ENCODE measurements around the gene TPRKB.
"Not testable (repeated sequence)": the region's sequence is repeated elsewhere in the genome, so short reads cannot be mapped to it uniquely, and the experiment has no call there.

The TPRKB gene

DNA sequence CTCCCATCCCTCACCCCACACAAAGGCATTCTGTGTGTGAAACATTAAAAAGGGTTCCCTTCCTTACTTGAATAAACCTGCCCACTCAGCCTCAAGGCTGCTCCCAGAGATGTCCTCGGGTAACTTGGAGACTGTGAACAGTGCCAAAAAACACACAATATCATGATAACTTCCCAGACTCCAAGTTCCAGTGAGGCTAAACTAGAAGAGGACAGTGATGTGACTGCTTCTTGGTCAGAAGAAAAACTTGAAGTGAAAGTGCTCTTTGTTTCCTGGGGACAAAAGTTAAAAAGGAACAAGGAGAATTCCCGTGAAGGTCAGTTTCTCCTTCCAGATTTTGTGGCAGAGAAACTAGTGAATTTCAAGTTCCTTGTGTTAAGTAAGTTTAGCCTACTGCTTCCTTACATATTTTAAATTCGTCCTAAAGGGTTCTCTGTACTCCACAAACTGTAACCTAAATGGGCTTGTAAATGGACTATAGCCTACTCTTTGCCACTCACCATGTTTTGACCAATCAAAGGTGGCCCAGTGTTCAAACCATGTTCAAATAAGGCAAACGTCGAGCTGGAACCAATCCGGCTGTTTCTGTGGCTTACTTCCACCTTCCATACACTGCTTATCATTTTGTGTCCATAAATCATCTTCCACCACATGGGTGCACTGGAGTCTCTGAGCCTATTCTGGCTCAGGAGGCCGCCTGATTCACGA, 20.4 kb downstream of the TPRKB start:
- H3K27me3 Mint-ChIP-seq, result peaks cover 6% of the 10 kb centered on the region
- H3K27ac Mint-ChIP-seq, result no peak overlapping the region

DNA sequence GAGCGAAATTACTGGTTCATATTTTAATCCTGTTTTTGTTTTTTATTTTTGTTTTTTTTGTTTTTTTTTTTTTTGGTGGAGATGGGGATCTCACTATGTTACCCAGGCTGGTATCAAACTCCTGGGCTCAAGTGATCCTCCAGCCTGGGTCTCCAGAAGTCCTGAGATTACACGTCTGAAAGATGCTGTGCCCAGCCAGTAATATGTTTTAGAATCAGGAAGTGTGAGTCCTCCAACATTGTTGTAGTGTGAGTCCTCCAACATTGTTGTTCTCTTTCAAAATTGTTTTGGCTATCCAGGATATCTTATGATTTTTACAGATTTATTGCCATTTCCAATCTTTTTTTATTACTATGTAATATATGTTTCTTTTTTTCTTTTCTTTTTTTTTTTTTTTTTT, 23.1 kb downstream of the TPRKB start:
- peaks cover 6% of the 10 kb centered on the region for H3K27me3 Mint-ChIP-seq
- peaks cover 6% of the 10 kb centered on the region for H3K9me3 Mint-ChIP-seq
- no peaks in the 10 kb centered on the region for H3K4me1 Mint-ChIP-seq

More for the DNA sequence above, 20.4 kb downstream of the TPRKB start:
- Mint-ChIP-seq H3K9me3 (peaks cover 6% of the 10 kb centered on the region), H3K36me3 (peaks cover 6% of the 10 kb centered on the region), H3K4me3 (no peak overlapping the region), H3K4me1 (no peaks in the 10 kb centered on the region)

DNA sequence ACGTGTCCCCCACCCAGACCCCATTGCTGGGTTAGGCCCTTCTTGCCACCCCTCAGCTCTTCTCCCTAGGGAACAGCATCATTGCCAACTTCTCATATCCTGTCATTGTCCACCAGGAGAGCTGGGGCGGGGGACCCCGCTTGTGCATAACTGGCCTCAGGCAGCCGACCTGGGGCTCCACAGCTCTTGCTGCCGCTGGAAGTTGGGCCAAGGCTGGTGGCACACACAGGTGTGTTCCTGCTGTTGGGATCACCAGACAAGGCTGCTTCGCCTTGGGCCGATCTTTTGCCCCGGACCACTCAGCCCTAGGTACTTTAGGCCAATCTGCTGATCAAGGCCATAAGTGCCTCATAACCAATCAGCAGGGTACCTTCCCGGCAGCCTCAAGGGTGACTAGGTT, 28.6 kb downstream of the TPRKB start:
- peaks cover 2% of the 10 kb centered on the region for H3K9me3 Mint-ChIP-seq
- H3K36me3 Mint-ChIP-seq, result peaks cover under 1% of the 10 kb centered on the region
- H3K27ac Mint-ChIP-seq, result no peak overlapping the region
- H3K4me3 Mint-ChIP-seq, result no peak overlapping the region
- peaks cover 3% of the 10 kb centered on the region for H3K27me3 Mint-ChIP-seq
- no peaks in the 10 kb centered on the region for H3K4me1 Mint-ChIP-seq

More for the DNA sequence above, 23.1 kb downstream of the TPRKB start:
- H3K36me3 Mint-ChIP-seq, result peaks cover 6% of the 10 kb centered on the region
- no peak overlapping the region for H3K4me3 Mint-ChIP-seq
- no peak overlapping the region for H3K27ac Mint-ChIP-seq

DNA sequence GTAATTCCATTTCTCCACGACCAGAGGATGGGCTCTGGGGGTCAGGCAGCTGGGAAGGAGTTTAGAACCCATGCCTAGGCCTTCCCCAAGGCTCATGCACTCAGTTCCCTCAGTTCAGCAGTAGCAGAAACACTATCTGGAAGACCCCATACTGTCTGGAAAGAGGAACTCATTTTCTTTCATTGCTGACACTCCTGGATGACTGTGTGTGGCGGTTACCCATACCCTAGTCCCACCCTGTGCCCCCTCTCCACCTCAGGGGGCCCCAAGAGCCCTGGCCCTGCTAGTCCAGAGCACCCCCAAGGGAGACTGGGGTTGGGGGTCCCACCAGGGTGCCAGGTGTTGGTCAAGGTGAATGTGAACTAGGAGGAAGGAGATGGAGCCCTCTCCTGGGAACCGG, 29.5 kb downstream of the TPRKB start:
- no peaks in the 10 kb centered on the region for H3K4me1 Mint-ChIP-seq
- no peaks in the 10 kb centered on the region for H3K36me3 Mint-ChIP-seq
- no peak overlapping the region for H3K4me3 Mint-ChIP-seq
- H3K9me3 Mint-ChIP-seq, result no peaks in the 10 kb centered on the region
- H3K27ac Mint-ChIP-seq, result no peak overlapping the region
- H3K27me3 Mint-ChIP-seq, result peaks cover 3% of the 10 kb centered on the region

DNA sequence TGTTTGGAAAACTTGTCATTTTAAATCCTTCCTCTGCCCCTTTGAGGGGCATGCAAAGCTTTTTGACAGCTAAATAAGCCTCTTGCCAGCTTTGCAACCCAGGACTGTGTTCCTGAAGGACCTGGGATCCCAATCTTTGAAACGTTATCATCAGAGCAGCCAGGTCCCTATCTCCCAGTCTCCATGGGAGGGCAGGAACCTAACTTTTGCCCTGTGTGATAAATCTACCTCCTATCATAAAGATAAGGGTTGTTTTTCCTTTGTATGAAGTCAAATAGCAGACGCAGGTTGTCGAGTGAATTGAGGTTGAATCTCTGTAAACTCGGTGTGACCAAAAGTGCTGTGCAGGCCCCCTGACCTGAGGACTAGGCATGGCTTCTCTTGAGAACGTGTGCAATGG, 30.1 kb downstream of the TPRKB start:
- Mint-ChIP-seq H3K27me3 (peaks cover 2% of the 10 kb centered on the region), H3K4me3 (no peak overlapping the region), H3K36me3 (no peaks in the 10 kb centered on the region), H3K4me1 (no peaks in the 10 kb centered on the region), H3K27ac (no peak overlapping the region), H3K9me3 (no peaks in the 10 kb centered on the region)

DNA sequence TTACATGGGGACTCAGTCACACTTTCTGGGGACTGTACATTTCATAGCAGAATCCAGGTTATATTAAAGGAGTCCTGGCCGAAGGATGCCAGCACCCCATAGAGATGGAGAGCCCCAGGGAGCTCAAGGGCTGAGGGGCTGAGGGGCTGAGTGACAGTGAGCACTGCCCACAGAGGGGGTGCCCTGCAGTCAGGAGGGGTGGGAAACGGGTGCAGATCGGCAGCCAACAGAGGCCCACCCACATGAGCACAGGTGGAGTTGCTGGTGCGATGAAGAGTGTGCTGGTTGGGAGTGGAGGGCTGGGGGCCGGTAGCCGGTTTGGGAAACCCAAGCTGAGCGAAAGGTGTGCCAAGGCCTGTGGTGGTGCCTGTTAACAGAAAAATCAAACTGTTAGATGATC, 32.1 kb downstream of the TPRKB start:
- Mint-ChIP-seq H3K4me1 (no peaks in the 10 kb centered on the region), H3K36me3 (no peaks in the 10 kb centered on the region), H3K9me3 (no peaks in the 10 kb centered on the region), H3K4me3 (no peak overlapping the region), H3K27me3 (peaks cover 6% of the 10 kb centered on the region), H3K27ac (no peak overlapping the region)

DNA sequence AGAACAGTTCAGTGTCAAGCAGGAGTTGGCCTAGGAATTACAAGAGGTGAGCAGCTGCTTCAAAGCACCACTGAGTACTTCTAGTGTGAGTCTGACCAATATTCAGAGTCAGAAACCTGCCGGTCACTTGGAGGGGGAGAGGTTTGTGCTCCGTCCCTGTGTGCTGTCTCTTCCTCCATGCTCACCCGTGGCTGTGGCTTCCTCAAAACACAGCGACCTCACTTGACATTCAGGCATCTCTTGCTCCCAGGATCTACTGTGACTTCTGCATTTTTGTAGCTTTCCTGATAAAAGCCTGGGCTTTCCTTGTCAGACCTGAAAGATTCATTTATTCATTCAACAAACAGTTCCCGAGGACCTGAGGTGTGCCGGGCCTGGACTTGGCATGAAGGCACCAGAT, 32.9 kb downstream of the TPRKB start:
- Mint-ChIP-seq H3K27ac (no peak overlapping the region), H3K4me3 (no peak overlapping the region), H3K27me3 (peaks cover 6% of the 10 kb centered on the region), H3K36me3 (no peaks in the 10 kb centered on the region), H3K4me1 (no peaks in the 10 kb centered on the region), H3K9me3 (no peaks in the 10 kb centered on the region)

DNA sequence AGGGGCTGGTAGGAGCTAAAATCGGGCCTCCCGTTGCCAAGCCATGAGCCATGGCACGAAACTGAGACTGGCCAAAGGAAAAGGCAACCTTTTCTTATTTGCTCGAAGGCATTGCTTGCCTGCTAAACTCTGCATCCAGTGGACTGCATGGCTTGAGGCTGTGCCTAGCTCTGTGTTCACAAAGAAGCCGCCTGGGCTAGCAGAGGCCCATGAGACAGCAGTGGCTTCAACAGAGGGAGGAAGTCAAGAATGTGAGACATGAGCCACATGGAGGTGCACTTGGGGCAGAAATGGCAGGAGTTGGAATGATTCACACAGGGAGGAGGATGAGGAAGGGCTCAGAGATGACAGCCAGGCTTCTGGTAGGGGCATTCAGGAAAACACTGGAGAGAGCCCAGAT, 33.5 kb downstream of the TPRKB start:
- Mint-ChIP-seq H3K27me3 (peaks cover 6% of the 10 kb centered on the region), H3K36me3 (no peaks in the 10 kb centered on the region), H3K9me3 (no peaks in the 10 kb centered on the region), H3K4me1 (no peaks in the 10 kb centered on the region), H3K4me3 (no peak overlapping the region), H3K27ac (no peak overlapping the region)

DNA sequence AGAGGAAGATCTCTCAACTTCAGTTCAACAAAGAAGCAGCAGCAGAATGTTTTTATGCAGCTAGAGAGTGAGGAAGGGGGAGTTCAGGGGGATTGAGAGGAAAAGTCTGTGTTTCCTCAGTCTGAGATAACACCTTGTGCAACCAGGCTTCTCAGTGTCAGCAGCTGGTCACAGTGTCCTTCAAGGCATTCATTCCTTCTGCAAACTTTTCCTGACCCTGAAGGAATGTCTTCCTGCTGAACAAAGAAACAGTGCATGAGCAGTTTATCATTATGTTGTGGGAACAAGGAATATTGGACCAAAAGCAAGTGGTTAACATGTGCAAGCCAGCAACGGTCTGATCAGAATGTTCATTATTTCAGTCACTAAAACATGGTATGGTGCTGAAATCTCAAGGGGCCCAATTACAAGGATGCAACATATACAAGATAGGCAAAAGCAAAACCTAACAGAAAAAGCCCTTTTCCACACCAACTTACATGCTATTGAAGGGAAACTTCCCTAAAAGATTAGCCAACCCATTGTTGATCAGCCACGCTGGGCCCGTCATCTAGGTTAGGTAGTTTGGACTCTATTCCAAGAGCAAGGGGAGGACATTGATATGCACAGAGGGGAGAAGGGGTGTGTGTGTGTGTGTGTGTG, 34.2 kb downstream of the TPRKB start:
- not testable (repeated sequence) for H3K4me1 Mint-ChIP-seq, H3K9me3 Mint-ChIP-seq, H3K27me3 Mint-ChIP-seq, H3K27ac Mint-ChIP-seq, H3K4me3 Mint-ChIP-seq, H3K36me3 Mint-ChIP-seq

DNA sequence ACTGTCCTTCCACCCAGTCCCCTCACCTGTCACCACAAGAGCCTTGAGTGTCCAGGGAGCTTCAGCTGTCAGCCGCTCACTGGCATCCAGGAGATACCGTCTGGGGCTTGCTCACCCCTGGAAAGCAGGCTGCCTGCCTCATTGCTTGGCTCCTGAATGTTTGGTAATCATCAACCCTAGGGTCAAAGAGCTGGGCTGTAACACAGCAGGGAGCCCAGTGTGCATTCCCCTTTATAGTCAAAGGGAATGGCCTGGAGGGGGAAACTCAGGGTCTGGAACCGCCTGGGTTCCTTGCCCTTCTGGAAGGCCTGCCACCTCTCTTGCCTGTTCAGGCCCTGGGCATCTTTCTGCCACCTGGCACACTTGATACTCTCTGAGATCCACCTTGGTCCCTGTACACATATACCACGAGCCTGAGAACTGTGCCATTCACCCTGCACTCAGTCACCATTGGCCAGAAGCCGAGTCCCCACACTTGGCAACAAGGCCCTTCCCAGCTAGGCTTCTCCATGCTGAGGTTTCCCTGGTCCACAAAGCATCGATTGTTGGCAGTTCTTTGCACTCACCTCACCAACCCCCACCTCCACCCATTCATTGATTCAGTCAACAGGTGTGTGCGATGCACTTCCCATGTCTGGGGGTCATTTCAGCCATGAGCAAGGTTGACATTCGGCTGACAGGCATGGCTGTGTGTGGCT, 35.0 kb downstream of the TPRKB start:
- peaks cover 6% of the 10 kb centered on the region for H3K27me3 Mint-ChIP-seq
- no peak overlapping the region for H3K27ac Mint-ChIP-seq
- H3K9me3 Mint-ChIP-seq, result no peaks in the 10 kb centered on the region
- H3K4me3 Mint-ChIP-seq, result no peak overlapping the region
- no peaks in the 10 kb centered on the region for H3K4me1 Mint-ChIP-seq
- H3K36me3 Mint-ChIP-seq, result no peaks in the 10 kb centered on the region

DNA sequence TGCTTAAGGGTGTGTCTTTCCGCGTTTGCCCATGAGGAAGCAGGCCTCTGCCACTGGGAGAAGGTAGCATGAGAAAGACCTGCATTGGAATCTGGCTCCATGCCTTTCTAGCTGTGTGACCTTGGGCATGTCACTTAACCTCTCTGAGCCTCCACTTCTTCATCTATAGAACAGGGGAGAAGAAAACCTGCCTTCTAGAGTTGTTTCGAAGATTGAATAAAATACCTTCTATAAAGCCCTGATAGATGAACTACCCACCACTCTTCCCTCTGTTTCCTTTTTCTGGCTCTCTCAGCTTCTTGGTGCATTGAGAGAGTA, 35.7 kb downstream of the TPRKB start:
- H3K36me3 Mint-ChIP-seq, H3K4me3 Mint-ChIP-seq, H3K9me3 Mint-ChIP-seq, H3K27ac Mint-ChIP-seq, H3K27me3 Mint-ChIP-seq, H3K4me1 Mint-ChIP-seq: not testable (repeated sequence)

DNA sequence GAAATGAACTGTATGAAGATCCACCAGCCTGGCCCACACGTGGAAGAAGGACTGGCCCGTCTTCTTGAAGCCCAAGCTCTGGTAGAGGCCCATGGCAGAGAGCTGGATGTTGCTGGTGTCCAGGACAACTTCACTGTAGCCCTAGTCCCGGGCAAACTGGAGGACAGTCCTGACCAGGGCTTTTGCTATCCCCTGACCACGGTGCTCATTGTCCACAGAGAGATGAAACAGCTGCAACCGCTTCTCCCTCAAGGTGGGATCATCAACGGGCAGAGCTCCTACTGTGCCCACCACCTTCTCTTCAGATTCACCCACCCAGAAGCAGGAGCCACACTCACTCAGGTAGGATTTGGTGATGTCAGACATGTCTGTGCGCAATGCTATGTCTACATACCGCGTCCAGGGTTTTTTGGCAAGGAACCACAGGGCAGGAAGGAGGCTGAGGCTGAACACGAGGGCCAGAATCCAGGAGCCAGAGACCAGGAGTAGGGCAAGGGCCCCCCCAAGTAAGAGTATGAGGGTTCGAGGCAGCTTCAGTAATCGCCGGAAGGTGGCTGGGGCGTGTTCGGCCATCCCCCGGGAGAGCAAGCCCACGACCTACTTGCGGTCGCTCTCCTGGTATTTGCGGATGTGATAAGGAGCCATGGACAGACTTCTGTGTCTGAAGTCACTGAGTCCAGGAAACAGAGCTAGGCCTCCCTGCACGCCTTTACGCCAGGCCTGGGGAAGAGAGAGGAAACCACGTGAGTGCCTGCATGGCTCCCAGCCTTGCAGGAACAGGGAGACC, 36.3 kb downstream of the TPRKB start:
- Mint-ChIP-seq H3K4me1 (no peaks in the 10 kb centered on the region), H3K36me3 (no peaks in the 10 kb centered on the region), H3K4me3 (no peak overlapping the region), H3K9me3 (no peaks in the 10 kb centered on the region), H3K27me3 (peaks cover 6% of the 10 kb centered on the region), H3K27ac (no peak overlapping the region)

DNA sequence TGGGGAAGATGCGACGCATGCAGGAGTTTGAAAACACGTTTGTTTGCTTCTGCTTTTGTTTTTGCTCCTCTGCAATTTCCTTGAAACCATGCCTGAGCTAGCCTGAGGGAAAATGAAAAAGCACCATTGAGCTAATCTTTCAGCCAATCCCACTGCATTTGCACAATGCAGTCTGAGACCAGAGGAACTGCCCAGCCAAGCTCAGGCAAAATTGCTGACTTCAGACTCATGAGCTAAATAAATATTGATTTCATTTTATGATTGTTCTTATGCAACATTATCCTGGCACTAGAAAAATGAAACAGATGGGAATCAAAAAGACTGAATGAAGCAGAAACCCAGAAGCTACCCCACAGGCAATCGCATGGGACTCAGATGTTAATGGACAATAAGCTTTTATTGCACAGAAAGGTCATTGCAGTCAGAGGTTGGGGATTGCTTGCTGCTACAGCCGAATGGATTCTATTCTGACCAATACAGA, 37.0 kb downstream of the TPRKB start:
- Mint-ChIP-seq H3K4me3 (no peak overlapping the region), H3K9me3 (no peaks in the 10 kb centered on the region), H3K27ac (no peak overlapping the region)

DNA sequence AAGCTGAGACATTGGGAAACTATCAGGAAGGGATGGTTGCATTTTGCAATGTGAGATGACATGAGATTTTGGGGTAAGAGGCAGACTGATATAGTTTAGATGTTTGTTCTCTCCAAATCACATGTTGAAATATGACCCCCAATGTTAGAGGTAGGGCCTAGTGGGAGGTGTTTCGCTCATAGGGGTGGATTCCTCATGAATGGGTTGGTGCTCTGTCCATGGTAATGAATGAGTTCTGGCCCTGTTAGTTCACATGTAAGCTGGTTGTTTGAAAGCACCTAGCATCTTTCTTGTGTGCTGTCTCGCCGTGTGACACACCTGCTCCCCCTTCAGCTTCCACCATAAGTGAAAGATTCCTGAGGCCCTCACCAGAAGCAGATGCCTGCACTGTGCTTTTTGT, 37.7 kb downstream of the TPRKB start:
- Mint-ChIP-seq H3K4me3 (no peak overlapping the region), H3K27ac (no peak overlapping the region), H3K27me3 (peaks cover 4% of the 10 kb centered on the region), H3K4me1 (no peaks in the 10 kb centered on the region), H3K9me3 (no peaks in the 10 kb centered on the region), H3K36me3 (no peaks in the 10 kb centered on the region)

More for the DNA sequence above, 37.0 kb downstream of the TPRKB start:
- peaks cover 6% of the 10 kb centered on the region for H3K27me3 Mint-ChIP-seq
- no peaks in the 10 kb centered on the region for H3K36me3 Mint-ChIP-seq
- no peaks in the 10 kb centered on the region for H3K4me1 Mint-ChIP-seq

DNA sequence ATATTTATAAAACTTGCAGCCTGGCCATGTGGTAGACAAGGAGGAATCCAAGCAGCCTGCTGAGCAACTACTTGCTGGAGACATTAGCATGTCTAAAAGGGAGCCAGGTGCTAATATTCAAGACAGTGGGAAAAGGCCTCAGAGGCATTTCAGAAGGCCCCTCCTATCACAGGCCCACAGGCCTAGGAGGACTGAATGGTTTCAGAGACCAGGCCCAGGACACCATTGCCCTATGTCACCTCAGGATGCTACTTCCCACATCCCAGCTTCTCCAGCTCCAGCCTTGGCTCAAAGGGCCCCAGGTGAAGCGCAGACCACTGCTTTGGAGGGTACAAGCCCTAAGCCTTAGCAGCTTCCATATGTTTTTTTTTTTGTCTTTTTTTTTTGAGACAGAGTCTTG, 39.0 kb downstream of the TPRKB start:
- Mint-ChIP-seq H3K36me3 (no peaks in the 10 kb centered on the region), H3K27me3 (peaks cover 4% of the 10 kb centered on the region), H3K4me1 (no peaks in the 10 kb centered on the region), H3K9me3 (no peaks in the 10 kb centered on the region), H3K27ac (no peak overlapping the region), H3K4me3 (no peak overlapping the region)

DNA sequence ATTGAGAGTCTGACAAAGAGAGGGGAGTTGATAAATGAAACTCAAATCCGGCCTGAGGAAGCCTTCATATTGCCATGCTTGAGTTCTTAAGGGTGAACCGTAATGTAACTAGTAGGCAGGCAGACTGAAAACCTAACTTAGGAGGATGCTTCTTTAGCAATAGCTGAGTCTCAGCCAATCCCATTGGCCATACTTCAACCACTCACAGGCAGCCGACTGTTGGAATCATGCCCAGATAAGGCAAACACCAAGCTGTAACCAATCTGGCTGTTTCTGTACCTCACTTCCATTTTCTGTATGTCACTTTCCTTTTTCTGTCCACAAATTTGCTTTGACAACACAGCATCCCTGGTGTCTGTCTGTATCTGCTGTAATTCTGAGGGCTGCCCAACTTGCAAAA, 39.5 kb downstream of the TPRKB start:
- Mint-ChIP-seq H3K4me3 (no peak overlapping the region), H3K9me3 (no peaks in the 10 kb centered on the region), H3K4me1 (no peaks in the 10 kb centered on the region), H3K27ac (no peak overlapping the region), H3K36me3 (no peaks in the 10 kb centered on the region), H3K27me3 (peaks cover 4% of the 10 kb centered on the region)
